Fibroblast of the conjunctiva (primary cell): ENCODE data around the gene HOXA7.

ENCODE experiments used
- DNase-seq: peaks from one replicate; pipeline ENCODE4 v3.0.0-alpha.2; 2010; ENCODE audit warnings: low read depth

Gene HOXA7

GRCh38 chr7:27170426-27171324 is 14.2 kb upstream of the HOXA7 start:
- no peak for DNase-seq

- DNase-seq = no peak
Observed at GRCh38 chr7:27169658-27170425, 13.4 kb upstream of the HOXA7 start.

GRCh38 chr7:27168265-27168947 is 11.9 kb upstream of the HOXA7 start:
- DNase-seq = no peak

GRCh38 chr7:27167916-27168264 is 11.4 kb upstream of the HOXA7 start:
- no peak for DNase-seq

- no peak for DNase-seq
Observed at GRCh38 chr7:27166531-27167505, 10.3 kb upstream of the HOXA7 start.

GRCh38 chr7:27165996-27166530 is 9.6 kb upstream of the HOXA7 start:
- DNase-seq = no peak

- DNase-seq = no peak
Observed at GRCh38 chr7:27165089-27165995, 8.9 kb upstream of the HOXA7 start, which contains the start of gene HOXA9. TSS of gene HOXA9 (minus strand) at chr7:27165537. CDS start at chr7:27165457, 80 bp downstream.

GRCh38 chr7:27164367-27165088 is 8.1 kb upstream of the HOXA7 start:
- no peak for DNase-seq

GRCh38 chr7:27164045-27164366 is 7.5 kb upstream of the HOXA7 start:
- no peak for DNase-seq

- DNase-seq = no peak
Observed at GRCh38 chr7:27163288-27164044, 7.0 kb upstream of the HOXA7 start.

- no peak for DNase-seq
Observed at GRCh38 chr7:27162561-27163287, 6.2 kb upstream of the HOXA7 start.

- DNase-seq = no peak
Observed at GRCh38 chr7:27161721-27162560, 5.5 kb upstream of the HOXA7 start.

- no peak for DNase-seq
Observed at GRCh38 chr7:27161214-27161720, 4.8 kb upstream of the HOXA7 start.

GRCh38 chr7:27160546-27161213 is 4.2 kb upstream of the HOXA7 start:
- DNase-seq = peak; percentile 65

- no peak for DNase-seq
Observed at GRCh38 chr7:27160145-27160545, 3.7 kb upstream of the HOXA7 start.
